NCI-H748 treated with DMSO at 0.1 percent for 48 hours (cell line): ENCODE results near the gene TLX2.

ENCODE experiments used
- DNase-seq: peaks from one replicate; lab custom pipeline; 2025; lab: John Stamatoyannopoulos, UW

Gene TLX2

DNA sequence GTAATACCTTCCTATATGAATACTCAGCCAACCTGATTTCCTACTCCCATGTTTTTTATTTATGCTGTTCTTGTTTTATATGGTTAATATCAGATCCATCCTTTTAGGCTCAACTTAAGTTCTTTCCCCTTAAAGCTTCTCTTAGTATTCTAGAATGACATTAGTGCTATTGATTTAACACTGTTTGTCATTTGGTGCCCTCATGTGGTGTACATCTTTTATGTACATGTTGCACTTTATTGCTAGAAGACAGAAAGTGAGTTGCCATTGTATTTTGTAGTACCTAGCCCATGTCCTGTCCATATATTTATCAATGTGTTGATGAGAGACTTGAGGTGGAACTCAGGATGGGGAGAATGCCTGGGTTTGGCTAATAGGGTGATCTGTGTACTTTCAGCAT lies 18.0 kb downstream of the TLX2 start:
- peak; percentile 8 for DNase-seq

DNA sequence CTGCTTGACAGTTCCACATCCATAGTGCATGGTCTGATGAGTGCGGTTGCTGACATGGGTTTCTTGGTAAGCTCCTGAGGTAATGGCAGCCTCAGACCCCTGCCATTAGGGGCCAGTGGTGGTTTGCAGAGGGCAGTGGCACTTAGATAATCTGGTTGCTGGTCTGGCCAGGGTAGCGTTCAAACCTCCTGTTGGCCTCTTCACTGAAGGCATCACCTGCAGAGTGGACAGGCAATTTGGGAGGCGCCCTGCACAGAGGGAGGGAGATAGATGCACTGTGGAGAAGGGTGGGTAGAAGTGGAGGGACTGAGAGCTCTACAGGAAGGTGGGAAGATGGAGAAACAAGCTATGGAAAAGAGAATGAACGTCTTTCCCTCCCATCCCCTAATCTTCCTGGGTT lies 19.2 kb downstream of the TLX2 start:
- no peak for DNase-seq

DNA sequence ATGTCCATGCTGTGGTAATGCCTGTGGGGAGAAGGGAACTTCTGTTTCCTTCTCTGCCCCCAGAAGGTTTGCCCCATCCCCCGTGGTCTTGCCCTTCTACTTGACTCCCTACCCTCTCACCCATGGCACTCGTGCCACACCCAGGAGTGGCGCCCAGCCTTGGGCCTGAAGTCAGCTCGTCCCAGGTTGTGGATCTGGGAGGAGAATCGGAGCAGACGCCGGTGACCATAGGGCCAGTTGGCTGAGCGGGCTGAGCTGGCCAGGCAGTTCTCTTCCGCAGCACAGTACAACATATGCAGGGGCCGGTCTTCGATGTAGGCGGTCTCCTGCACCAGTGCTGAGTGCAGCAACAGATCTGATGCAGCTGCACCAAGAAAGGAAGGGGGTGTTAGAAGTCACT lies 20.2 kb downstream of the TLX2 start:
- no peak for DNase-seq

DNA sequence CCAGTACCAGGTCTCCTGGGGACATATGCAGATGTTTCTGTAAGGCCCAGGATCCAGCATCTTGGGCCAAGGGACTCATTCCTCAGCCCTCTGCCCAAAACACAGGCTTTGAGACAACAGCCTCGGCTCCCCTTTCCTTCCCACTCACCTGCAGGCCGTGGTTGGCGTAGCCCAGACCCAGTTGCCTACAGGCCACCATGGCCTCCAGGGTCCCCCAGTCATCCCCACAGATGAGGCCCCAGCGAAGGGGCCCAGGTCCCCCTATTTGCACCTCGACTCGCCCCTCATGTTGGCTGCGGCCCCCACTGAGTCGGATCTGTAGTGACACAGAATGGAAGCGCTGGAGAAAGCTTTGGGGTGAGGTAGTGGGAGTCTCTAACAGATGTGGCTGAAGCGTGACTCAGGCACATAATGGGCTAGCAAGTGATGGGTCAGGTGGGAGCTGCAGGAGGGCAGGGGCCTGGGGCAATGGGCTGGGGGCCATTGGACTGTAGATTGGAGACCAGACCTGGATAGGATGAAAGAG lies 21.3 kb downstream of the TLX2 start:
- no peak for DNase-seq

DNA sequence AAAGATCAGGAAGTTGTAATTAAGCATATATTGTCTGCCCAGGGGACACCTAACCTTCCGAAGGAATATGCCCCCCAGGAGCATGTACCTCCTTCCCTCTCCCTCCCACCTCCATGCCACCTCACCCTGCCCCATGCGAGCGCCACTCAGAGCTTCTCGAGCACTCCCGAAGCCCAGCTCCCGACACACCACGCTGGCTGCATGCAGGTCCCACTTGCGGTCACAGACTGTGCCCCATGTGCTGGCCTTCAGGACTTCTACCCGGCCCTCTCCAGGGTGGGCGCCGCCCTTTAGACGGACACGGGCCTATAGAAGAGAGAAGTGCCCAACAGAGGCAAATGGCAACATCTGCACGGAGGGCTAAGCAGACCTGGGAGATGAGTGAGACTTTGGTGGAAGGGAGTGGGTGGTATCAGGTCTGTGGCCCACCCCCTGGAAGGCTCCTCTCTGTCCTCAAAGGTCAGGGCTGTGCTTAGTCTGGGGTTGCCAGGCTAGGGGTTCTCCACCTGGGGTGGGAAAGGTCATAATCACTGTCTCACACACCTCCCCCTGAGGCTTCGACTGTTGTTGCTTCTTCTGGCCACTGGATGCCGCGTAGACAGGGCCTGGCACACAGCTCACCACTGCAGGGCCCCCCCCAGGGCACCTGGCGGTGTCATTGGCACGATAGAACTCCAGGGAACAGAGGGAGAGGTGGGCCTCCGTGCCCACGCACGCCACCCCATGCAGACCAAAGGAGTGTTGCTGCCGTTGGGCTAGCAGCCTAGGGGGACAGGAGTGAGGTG lies 22.1 kb downstream of the TLX2 start:
- DNase-seq = no peak

DNA sequence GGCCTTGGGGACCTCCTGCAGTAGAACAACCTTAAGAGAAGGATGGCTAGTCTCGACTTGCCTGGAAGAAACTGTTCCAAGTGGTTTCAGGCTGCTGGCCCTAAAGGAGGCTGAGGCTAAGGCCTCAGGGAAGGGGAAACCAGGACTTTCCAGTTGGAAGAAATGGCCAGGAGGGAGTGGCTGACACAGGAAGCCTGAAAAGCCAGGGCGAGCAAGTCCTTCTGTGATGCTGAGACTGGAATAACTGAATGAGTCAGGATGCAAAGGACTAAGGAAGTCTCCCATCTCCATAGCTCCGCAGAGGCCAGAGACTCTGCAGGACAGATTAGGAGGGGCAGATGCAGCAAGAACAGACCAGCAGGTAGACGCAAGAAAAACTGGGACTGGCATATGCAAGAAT lies 22.9 kb downstream of the TLX2 start:
- DNase-seq = no peak

DNA sequence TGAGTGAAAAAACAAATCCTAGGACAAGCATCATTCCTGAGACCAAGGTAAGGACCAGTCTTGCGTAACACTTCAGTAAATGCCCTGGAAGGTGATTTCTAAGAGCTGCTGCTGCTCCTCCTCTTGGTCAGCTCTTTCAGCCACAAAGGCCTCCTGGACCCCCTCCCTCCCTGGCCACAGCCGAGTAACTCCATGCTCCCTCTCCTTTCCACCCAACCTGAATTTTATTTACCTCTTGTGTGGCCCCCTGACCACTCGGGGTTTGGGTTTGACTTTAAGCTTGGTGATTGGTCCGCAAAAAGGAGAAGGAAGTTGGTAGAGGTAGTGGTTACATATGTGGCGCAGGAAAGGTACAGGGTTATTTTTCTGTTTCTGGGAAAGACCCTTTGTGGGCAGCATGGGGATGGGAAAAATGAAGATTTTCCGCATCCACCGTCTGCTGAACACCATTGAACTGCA lies 24.7 kb downstream of the TLX2 start:
- no peak for DNase-seq

DNA sequence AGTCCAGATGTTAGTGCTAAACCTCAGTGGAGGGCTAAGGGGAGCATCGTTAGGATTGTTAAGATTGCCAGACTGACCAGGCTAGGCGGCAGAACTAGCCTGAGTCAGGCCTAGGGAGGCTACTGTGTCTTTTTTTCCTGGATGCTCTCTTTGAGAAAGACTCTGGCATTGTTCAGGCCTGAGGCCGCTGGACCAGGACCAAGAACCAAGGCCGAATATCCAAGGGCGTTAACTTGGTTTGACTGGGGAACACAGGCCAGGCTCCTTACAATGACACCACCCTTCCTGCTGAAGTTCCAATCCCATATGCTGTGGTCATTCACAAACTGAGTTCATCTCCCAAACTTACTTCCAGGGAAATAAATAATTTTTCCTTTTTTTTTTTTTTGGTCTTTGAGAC lies 26.0 kb downstream of the TLX2 start:
- DNase-seq = no peak

- no peak for DNase-seq
These were observed 28.7 kb downstream of the TLX2 start for GRCh38 chr2:74542978-74543377.

- DNase-seq = no peak
These were observed 30.4 kb downstream of the TLX2 start for GRCh38 chr2:74544634-74545033.

GRCh38 chr2:74546004-74546403 lies 31.8 kb downstream of the TLX2 start:
- no peak for DNase-seq

- DNase-seq = peak; percentile 41
These were observed 34.1 kb downstream of the TLX2 start for GRCh38 chr2:74548285-74548899.

DNA sequence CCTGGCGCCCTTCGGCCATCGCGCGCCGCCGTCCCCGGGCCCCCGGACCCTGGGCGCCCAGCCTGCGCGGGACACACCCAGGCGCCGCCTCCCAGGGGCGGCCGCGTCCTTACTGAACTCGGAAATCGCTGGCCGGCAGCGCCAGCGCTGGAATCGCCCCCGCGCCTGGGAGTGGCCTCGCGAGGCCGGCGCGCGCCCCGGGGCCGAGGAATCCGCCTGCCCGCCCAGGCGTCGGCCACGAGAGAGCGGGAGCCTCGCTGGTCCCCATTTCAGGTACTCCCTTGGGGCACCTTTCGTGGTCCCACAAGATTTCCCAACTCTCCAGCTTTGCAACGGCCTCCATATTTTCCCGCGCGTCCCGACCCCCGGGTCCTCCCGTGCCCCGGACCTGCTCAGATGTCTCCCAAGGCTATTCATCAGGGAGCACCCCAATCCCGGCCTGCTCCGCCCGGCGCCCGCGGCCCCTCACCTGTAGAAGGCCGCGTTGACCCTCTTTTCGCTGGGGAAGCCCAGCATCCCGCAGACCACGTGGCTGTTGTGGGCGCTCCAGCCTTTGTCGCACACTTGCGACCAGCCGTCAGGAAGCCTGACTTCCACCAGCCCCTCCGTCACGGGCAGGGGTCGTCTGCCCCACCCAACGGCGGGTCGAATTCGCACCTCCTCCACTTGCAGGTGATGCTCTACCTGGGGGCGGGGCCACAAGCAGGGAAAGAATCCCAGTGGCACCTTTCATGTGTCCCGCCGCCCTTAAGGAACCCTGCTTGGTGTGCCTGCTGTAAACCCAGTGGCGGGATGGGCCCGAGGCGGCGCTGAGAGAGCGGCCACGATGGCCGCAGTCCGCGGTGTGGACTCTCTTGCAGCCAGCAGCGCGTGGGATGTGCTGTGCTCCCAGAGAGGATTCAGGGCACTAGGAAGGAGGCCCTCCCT lies 34.9 kb downstream of the TLX2 start:
- DNase-seq = peak; percentile 22

GRCh38 chr2:74550231-74550630 lies 36.0 kb downstream of the TLX2 start:
- DNase-seq = no peak

DNA sequence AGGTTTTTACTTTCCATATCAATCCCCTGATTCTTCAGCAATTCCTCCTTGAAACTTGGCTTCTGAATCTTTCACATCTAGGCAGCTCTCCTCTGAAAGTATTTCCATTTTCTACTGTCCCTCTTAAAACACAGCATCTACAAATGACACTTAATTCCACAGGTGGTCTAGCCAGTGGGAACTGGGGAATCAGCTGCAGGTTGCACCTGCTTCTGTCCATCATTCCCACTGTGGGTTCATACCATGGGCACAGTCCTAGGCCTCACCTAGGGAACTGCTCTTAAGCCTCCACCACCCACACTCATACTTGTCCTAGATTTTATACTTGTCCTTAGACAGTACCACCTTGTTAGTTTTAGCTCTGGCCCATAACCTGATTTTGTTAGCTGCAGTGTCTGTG lies 37.3 kb downstream of the TLX2 start:
- DNase-seq = no peak

GRCh38 chr2:74551942-74552913 lies 38.0 kb downstream of the TLX2 start:
- no peak for DNase-seq

GRCh38 chr2:74552914-74553811 lies 38.9 kb downstream of the TLX2 start:
- DNase-seq = no peak

- peak; percentile 32 for DNase-seq
These were observed 39.9 kb downstream of the TLX2 start, which contains the start of the genes DOK1 and LOXL3 for GRCh38 chr2:74553892-74554819. Gene DOK1 (plus strand): TSS chr2:74554720. CDS start chr2:74554755, 35 bp downstream. Gene LOXL3 (minus strand): TSS chr2:74553942. CDS start chr2:74552634, 1,308 bp downstream.
